ENCODE results near the gene TMEM242. TPM values are rescaled to one million over a fixed set of nuclear protein-coding genes. Genes with fewer than 3 reads are reported as not detected.
A peak's percentile ranks its signal among the peaks of the same experiment; 100 is the strongest.

TMEM242 gene
- total RNA-seq, 1 donor: 6.2 TPM

DNA sequence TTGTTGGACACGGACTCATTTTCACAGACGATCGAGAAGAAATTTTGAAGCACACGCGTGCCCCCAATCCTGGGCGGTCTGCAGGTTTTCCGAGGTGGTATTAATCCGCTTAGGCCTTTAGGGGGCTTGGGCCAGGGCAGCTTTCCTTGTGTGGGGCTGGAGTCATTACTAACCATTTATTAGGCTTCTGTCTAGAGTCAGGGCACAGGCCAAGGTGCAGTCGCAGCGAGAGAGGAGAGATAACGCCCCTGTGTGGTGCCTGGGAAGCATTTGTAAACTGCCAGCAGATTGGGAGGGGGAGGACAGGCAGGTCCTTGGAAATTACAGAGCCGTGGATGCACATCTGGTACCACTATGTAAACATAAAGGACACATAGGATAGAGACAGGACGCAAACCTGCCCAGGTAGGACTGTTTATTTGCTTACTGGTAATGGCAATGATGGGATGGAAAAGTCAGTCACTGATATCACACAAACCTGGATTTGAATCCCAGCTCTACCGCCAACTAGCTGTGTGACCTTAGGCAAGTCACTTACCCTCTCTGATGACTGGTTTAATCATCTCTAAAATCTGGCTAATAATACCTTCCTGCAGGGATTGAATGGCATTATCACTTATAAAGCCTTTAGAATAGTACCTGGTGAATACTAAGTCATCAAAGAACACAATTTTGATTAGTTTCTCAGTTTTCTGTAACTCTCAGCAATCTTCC is 76.4 kb downstream of the TMEM242 start:
- H3K9me3 ChIP-seq (ENCODE audit: low read depth, low read length): no peaks in the 10 kb centered on the region
- peak; percentile 66 for DNase-seq (ENCODE audit: insufficient read length, low spot score, missing footprints)
- H2AFZ ChIP-seq (ENCODE audit: low read length): no peak overlapping the region
- no peaks in the 10 kb centered on the region for H4K20me1 ChIP-seq (ENCODE audit: insufficient read depth, low read length)
- TF ChIP-seq, protein P1, sequence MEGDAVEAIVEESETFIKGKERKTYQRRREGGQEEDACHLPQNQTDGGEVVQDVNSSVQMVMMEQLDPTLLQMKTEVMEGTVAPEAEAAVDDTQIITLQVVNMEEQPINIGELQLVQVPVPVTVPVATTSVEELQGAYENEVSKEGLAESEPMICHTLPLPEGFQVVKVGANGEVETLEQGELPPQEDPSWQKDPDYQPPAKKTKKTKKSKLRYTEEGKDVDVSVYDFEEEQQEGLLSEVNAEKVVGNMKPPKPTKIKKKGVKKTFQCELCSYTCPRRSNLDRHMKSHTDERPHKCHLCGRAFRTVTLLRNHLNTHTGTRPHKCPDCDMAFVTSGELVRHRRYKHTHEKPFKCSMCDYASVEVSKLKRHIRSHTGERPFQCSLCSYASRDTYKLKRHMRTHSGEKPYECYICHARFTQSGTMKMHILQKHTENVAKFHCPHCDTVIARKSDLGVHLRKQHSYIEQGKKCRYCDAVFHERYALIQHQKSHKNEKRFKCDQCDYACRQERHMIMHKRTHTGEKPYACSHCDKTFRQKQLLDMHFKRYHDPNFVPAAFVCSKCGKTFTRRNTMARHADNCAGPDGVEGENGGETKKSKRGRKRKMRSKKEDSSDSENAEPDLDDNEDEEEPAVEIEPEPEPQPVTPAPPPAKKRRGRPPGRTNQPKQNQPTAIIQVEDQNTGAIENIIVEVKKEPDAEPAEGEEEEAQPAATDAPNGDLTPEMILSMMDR (IDR thresholded peaks at IDR 0.05; ENCODE audit: extremely low read depth, low read depth, low read length): no peak
- H3K36me3 ChIP-seq (ENCODE audit: insufficient read depth, low read length): no peaks in the 10 kb centered on the region
- H3K4me2 ChIP-seq (ENCODE audit: insufficient read depth, low read length): no peak overlapping the region
- H3K4me1 ChIP-seq (ENCODE audit: insufficient read depth, low read length): peaks cover 12% of the 10 kb centered on the region
- peaks cover 21% of the 10 kb centered on the region for H3K27me3 ChIP-seq (ENCODE audit: insufficient read depth, low read length)
- no peak overlapping the region for H3K27ac ChIP-seq (ENCODE audit: low read depth, low read length)
- H3K4me3 ChIP-seq (ENCODE audit: insufficient read depth, low read length): no peak overlapping the region
- H3K79me2 ChIP-seq (ENCODE audit: insufficient read depth, low read length): no peaks in the 10 kb centered on the region

DNA sequence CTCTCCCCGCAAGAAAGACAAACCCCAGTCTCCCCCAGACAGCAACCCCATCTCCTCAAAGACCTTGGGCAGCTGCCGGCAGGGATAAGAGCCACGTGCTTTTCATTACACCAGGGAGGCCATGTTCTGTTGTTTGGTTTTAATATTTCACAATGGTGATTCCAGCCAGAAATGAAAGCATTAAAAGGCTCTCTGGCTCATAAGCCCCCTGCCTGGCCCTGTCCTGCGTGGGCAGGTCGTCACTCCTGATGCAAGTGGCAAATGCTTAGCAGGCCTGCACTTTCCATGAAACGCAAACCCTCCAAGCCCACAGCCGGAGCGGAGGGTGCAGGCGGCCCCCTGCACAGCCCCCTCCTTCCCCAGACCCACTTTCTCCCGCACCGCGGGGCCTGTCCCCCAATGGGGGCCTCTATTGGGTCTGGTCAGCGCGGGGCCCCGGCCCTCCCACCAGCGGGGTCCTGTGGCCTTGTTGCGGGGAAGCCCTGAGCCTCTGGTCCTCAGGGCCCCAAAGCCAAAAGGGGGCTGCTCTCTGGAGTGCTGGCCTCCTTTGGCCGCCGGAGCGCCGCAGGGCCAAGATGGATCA is 77.2 kb downstream of the TMEM242 start:
- peaks cover 20% of the 10 kb centered on the region for H3K27me3 ChIP-seq (ENCODE audit: insufficient read depth, low read length)
- H3K36me3 ChIP-seq (ENCODE audit: insufficient read depth, low read length): no peaks in the 10 kb centered on the region
- no peaks in the 10 kb centered on the region for H4K20me1 ChIP-seq (ENCODE audit: insufficient read depth, low read length)
- DNase-seq (ENCODE audit: insufficient read length, low spot score, missing footprints): peak; percentile 54
- TF ChIP-seq, protein P1 (IDR thresholded peaks at IDR 0.05; ENCODE audit: extremely low read depth, low read depth, low read length): no peak
- no peak overlapping the region for H2AFZ ChIP-seq (ENCODE audit: low read length)
- H3K9me3 ChIP-seq (ENCODE audit: low read depth, low read length): no peaks in the 10 kb centered on the region
- H3K79me2 ChIP-seq (ENCODE audit: insufficient read depth, low read length): no peaks in the 10 kb centered on the region
- H3K4me1 ChIP-seq (ENCODE audit: insufficient read depth, low read length): peaks cover 12% of the 10 kb centered on the region
- no peak overlapping the region for H3K4me2 ChIP-seq (ENCODE audit: insufficient read depth, low read length)
- no peak overlapping the region for H3K27ac ChIP-seq (ENCODE audit: low read depth, low read length)
- H3K4me3 ChIP-seq (ENCODE audit: insufficient read depth, low read length): no peak overlapping the region

DNA sequence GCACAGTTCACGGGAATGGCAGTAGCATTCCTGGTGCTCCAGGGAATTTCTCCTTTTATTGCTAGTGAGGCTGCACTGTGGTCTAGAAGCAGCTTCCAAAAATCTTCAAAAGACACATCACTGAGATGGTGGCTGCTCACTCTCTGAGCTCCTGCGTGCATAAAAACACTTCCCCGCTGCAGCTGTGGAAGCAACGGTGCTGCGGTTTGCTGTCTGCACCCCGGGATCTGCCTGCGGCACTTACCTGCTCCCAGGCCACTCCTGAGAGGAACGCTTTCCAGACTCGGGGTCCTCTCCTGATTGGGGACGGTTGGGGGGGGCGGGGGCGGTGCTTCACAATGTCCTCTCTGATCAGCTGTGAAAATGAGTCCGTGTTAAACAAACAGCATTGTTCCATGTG is 77.9 kb downstream of the TMEM242 start:
- no peaks in the 10 kb centered on the region for H4K20me1 ChIP-seq (ENCODE audit: insufficient read depth, low read length)
- no peak overlapping the region for H3K4me3 ChIP-seq (ENCODE audit: insufficient read depth, low read length)
- no peaks in the 10 kb centered on the region for H3K79me2 ChIP-seq (ENCODE audit: insufficient read depth, low read length)
- H3K4me2 ChIP-seq (ENCODE audit: insufficient read depth, low read length): no peak overlapping the region
- peaks cover 15% of the 10 kb centered on the region for H3K27me3 ChIP-seq (ENCODE audit: insufficient read depth, low read length)
- H3K27ac ChIP-seq (ENCODE audit: low read depth, low read length): no peak overlapping the region
- no peak overlapping the region for H2AFZ ChIP-seq (ENCODE audit: low read length)
- no peaks in the 10 kb centered on the region for H3K36me3 ChIP-seq (ENCODE audit: insufficient read depth, low read length)
- TF ChIP-seq, protein P1 (IDR thresholded peaks at IDR 0.05; ENCODE audit: extremely low read depth, low read depth, low read length): no peak
- no peaks in the 10 kb centered on the region for H3K9me3 ChIP-seq (ENCODE audit: low read depth, low read length)
- H3K4me1 ChIP-seq (ENCODE audit: insufficient read depth, low read length): peaks cover 13% of the 10 kb centered on the region
- peak; percentile 37 for DNase-seq (ENCODE audit: insufficient read length, low spot score, missing footprints)

DNA sequence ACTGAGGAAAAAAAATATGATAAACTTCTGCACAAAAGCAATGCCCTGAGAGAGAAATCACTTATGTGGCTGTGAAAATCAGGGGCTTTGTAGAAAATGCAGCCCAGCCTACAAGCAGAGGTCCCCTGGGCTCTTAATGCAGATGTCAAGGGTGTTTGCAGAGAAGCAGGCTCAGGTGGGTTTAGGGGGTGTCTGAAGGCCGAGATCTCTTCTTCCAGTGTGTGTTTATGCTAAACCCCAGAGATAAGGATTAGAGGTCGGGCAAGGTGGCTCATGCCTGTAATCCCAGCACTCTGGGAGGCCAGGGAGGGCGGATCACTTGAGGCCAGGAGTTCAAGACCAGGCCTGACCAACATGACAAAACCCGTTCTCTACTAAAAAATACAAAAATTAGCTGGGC is 78.5 kb downstream of the TMEM242 start:
- H3K79me2 ChIP-seq (ENCODE audit: insufficient read depth, low read length): no peaks in the 10 kb centered on the region
- H3K4me3 ChIP-seq (ENCODE audit: insufficient read depth, low read length): no peak overlapping the region
- no peak overlapping the region for H2AFZ ChIP-seq (ENCODE audit: low read length)
- peak overlapping the region; percentile 16 for H3K4me2 ChIP-seq (ENCODE audit: insufficient read depth, low read length)
- peak; percentile 17 for DNase-seq (ENCODE audit: insufficient read length, low spot score, missing footprints)
- peaks cover 17% of the 10 kb centered on the region for H3K4me1 ChIP-seq (ENCODE audit: insufficient read depth, low read length)
- H3K27ac ChIP-seq (ENCODE audit: low read depth, low read length): peak overlapping the region; percentile 49
- TF ChIP-seq, protein P1 (IDR thresholded peaks at IDR 0.05; ENCODE audit: extremely low read depth, low read depth, low read length): no peak
- H4K20me1 ChIP-seq (ENCODE audit: insufficient read depth, low read length): no peaks in the 10 kb centered on the region
- H3K36me3 ChIP-seq (ENCODE audit: insufficient read depth, low read length): no peaks in the 10 kb centered on the region
- no peaks in the 10 kb centered on the region for H3K9me3 ChIP-seq (ENCODE audit: low read depth, low read length)
- peaks cover 12% of the 10 kb centered on the region for H3K27me3 ChIP-seq (ENCODE audit: insufficient read depth, low read length)
